Keratinocyte (primary cell): ENCODE data around the gene PSMC1.

Experiments
- EZH2 ChIP-seq: IDR thresholded peaks from one replicate; pipeline ENCODE4 v1.6.1; 2012; ENCODE audit warnings: inconsistent platforms, mild to moderate bottlenecking, low read length, moderate library complexity
- TF ChIP-seq, protein P1 (sequence below), 3 experiments: IDR thresholded peaks in 1 of 3; conservative IDR thresholded peaks in 1 of 3; optimal IDR thresholded peaks in 1 of 3; 2 replicates in 2 of 3; 3 replicates in 1 of 3; pipeline versions ENCODE3 to v1.5.1; 2011; ENCODE audit warnings: low read length in 3 of 3, mild to moderate bottlenecking in 3 of 3, moderate library complexity in 2 of 3, control low read depth in 1 of 3, inconsistent platforms in 1 of 3; ENCODE audit not compliant: insufficient read depth in 2 of 3; ENCODE audit errors: extremely low read depth in 1 of 3

DNA sequence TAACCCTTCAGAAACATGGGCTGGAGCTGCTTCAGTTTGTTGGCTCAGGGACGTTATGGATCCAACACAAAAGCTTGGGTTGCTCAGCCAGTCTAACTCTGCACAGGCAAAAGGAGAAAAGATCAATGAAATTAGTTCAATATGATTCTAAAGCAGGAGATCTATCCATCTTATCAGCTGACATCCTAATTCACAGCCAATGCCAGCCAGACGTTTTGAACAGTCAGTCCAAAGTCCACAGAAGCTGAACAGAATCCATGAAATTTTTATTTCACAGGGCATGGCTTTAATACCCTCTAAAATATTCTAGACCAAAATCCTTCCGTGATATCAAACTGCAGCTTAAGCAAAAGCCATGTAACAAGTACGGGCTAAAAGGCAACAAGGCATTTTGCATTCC lies 61.7 kb downstream of the PSMC1 start:
- TF ChIP-seq, protein P1, sequence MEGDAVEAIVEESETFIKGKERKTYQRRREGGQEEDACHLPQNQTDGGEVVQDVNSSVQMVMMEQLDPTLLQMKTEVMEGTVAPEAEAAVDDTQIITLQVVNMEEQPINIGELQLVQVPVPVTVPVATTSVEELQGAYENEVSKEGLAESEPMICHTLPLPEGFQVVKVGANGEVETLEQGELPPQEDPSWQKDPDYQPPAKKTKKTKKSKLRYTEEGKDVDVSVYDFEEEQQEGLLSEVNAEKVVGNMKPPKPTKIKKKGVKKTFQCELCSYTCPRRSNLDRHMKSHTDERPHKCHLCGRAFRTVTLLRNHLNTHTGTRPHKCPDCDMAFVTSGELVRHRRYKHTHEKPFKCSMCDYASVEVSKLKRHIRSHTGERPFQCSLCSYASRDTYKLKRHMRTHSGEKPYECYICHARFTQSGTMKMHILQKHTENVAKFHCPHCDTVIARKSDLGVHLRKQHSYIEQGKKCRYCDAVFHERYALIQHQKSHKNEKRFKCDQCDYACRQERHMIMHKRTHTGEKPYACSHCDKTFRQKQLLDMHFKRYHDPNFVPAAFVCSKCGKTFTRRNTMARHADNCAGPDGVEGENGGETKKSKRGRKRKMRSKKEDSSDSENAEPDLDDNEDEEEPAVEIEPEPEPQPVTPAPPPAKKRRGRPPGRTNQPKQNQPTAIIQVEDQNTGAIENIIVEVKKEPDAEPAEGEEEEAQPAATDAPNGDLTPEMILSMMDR (optimal IDR thresholded peaks at IDR 0.05 in 1 of 3, IDR thresholded peaks at IDR 0.05 in 1 of 3, conservative IDR thresholded peaks at IDR 0.05 in 1 of 3; ENCODE audit: extremely low read depth in 1 of 3, insufficient read depth in 2 of 3, low read length in 3 of 3): no peak
- no peak for TF ChIP-seq EZH2
